Transverse colon (tissue), 4 donors: Measurements from ENCODE around the gene MRM2. TPM values are rescaled to one million over a fixed set of nuclear protein-coding genes. Genes with fewer than 3 reads are reported as not detected.
A peak's percentile ranks its signal among the peaks of the same experiment; 100 is the strongest.

Experiments
- DNase-seq: peaks from one replicate; pipeline ENCODE4 v3.0.0-alpha.2; 2019
- H3K27ac ChIP-seq, 4 donors: fragments of 200-600 bp; sonication (generic); 2 replicates each; pipeline ENCODE4 v1.5.1; 2016 to 2018; ENCODE audit warnings: inconsistent platforms in 4 of 4
- H3K27me3 ChIP-seq: fragments of 200-600 bp; sonication (generic); 2 replicates; pipeline ENCODE4 v1.5.1; 2017; ENCODE audit warnings: inconsistent platforms
- H3K36me3 ChIP-seq, 4 donors: fragments of 200-600 bp; sonication (generic); 2 replicates each; pipeline ENCODE4 v1.5.1; 2017 to 2019; ENCODE audit warnings: inconsistent platforms in 4 of 4
- H3K4me1 ChIP-seq, 4 donors: fragments of 200-600 bp; sonication (generic); 2 replicates each; pipeline ENCODE4 v1.5.1; 2017 to 2020; ENCODE audit warnings: inconsistent platforms in 4 of 4
- H3K4me3 ChIP-seq, 4 donors: fragments of 200-600 bp; sonication (generic); 1 replicate in 1 of 4; 2 replicates in 3 of 4; pipeline versions ENCODE4 v1.5.1 to v1.6.1; 2017 to 2019; ENCODE audit warnings: inconsistent platforms in 4 of 4
- H3K9me3 ChIP-seq, 2 donors: fragments of 200-600 bp; sonication (generic); 2 replicates each; pipeline ENCODE4 v1.5.1; 2017 to 2019; ENCODE audit warnings: inconsistent platforms in 2 of 2
- EP300 ChIP-seq: sonication (generic); formaldehyde crosslinking; IDR thresholded peaks from one replicate; pipeline ENCODE4 v1.6.1; 2017; ENCODE audit warnings: antibody characterized with exemption, low read depth
- POLR2A ChIP-seq: fragments of 450-650 bp; IDR thresholded peaks from one replicate; pipeline ENCODE4 v1.6.1; 2016; ENCODE audit warnings: antibody characterized with exemption, mild to moderate bottlenecking, moderate library complexity
- POLR2AphosphoS5 ChIP-seq, 3 donors: sonication (generic); formaldehyde crosslinking; IDR thresholded peaks; one replicate each; pipeline ENCODE4 v1.6.1; 2016; ENCODE audit warnings: antibody characterized with exemption in 3 of 3
- WGBS, 2 donors: methylation state at CpG; one replicate each; pipeline ENCODE4 v1.1.5; 2018; ENCODE audit warnings: low coverage in 1 of 2; 5-methylcytosine and 5-hydroxymethylcytosine counted together
- in situ Hi-C, 4 donors: fragments of 200-750 bp; cut with MboI; loops; one replicate each; pipeline versions ENCODE4 v1.15.0 to v1.15.1; 2017; ENCODE audit warnings: low sequenced_read_pairs in 3 of 4, low pct_ligation_motif_present in 1 of 4, low pct_unique_long_range_greater_than_20kb in 1 of 4
- intact Hi-C: fragments of 100-400 bp; cut with DNase I; formaldehyde crosslinking; loops from one replicate; pipeline ENCODE4 v1.15.1; 2023; ENCODE audit warnings: low total_unique reads
- total RNA-seq, 4 donors: library from RNA; depleted of rRNA; stranded (reverse); fragments of >200 nt; gene quantifications; one replicate each; pipeline ENCODE4 v1.1.0, GENCODE V29; 2016
- TF ChIP-seq, protein P1 (sequence below), 5 experiments: fragments of 200-600 bp in 3 of 5; fragments of 450-650 bp in 2 of 5; sonication (generic) in 3 of 5; IDR thresholded peaks; 1 replicate in 2 of 5; 2 replicates in 3 of 5; pipeline ENCODE4 v1.5.1; 2016 to 2017; ENCODE audit warnings: antibody characterized with exemption in 5 of 5, inconsistent platforms in 3 of 5, mild to moderate bottlenecking in 2 of 5, moderate library complexity in 1 of 5

MRM2 gene
- total RNA-seq, 4 donors from 2014 or later = 2.2 to 15.3 (median 12.7) TPM

DNA sequence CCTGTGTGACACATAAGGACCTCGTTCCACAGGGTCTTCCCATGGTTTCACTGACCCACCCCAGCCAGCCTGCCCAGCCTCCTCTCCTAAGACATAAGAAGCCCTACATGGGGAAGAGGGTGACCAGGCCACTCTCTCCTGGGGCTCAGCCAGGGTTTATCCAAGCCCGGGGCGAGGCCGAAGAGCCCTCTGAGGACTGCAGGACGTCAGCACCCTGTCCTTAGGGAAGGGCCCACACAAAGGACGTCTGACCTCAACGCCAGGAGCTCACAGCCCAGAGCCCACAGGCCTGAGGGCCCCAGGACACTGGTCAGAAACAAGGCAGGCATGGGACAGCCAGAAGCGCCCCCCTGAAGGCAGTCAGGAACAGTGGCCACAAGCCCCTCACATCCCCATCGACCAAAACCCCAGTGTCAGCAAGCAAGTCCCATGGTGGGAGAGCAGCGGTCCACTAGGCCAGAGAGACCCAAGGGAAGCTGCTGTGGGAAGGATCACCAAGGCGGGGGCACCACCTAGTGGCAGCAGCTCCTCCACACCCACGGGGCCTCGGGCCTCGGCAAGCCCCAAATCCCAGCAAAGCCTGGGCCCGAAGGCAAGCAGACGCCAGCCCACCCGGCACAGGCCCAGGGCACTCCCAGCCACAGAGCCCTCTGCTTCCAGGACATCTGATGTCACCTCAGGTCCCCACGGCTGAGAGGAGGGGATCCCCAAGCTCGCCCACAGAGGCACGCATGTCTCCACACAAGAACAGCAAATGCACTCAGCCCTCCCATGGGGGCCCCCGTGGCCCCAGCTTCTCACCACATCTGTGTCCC lies 32.7 kb downstream of the MRM2 start:
- Histone ChIP-seq H3K4me3 (no peak overlapping the region), H3K36me3 (peaks cover 0 to 5% (median 0%) of the 10 kb centered on the region in 4 donors), H3K9me3 (no peaks in the 10 kb centered on the region), H3K4me1 (peaks cover 0 to 4% (median 0%) of the 10 kb centered on the region in 4 donors), H3K27ac (no peak overlapping the region), H3K27me3 (no peaks in the 10 kb centered on the region)
- intact Hi-C loops = loop anchor here (5.0 to 10.0 kb wide), 2 partner anchors 107 to 545 kb away; no protein-coding TSS in a partner anchor
- 73% methylated on average over 18 of the region's 21 CpGs; no CpG with 5 or more reads in 1 of the 2 donors for WGBS, 2 donors
- peak; percentile 59 for DNase-seq
- in situ Hi-C loops = loop anchor here in 3 of 4 donors (25.0 kb wide), 2 partner anchors 547 to 622 kb away; partner anchors contain the start of gene ELFN1 (in 2 of the 3)
- no peak for TF ChIP-seq POLR2A
- TF ChIP-seq, protein P1, sequence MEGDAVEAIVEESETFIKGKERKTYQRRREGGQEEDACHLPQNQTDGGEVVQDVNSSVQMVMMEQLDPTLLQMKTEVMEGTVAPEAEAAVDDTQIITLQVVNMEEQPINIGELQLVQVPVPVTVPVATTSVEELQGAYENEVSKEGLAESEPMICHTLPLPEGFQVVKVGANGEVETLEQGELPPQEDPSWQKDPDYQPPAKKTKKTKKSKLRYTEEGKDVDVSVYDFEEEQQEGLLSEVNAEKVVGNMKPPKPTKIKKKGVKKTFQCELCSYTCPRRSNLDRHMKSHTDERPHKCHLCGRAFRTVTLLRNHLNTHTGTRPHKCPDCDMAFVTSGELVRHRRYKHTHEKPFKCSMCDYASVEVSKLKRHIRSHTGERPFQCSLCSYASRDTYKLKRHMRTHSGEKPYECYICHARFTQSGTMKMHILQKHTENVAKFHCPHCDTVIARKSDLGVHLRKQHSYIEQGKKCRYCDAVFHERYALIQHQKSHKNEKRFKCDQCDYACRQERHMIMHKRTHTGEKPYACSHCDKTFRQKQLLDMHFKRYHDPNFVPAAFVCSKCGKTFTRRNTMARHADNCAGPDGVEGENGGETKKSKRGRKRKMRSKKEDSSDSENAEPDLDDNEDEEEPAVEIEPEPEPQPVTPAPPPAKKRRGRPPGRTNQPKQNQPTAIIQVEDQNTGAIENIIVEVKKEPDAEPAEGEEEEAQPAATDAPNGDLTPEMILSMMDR (IDR thresholded peaks at IDR 0.05) = peak; percentile 59 to 72 (median 67)

GRCh38 chr7:2208712-2209111 lies 33.3 kb downstream of the MRM2 start:
- in situ Hi-C loops = loop anchor here in 3 of 4 donors (25.0 kb wide), 2 partner anchors 546 to 621 kb away; partner anchors contain the start of gene ELFN1 (in 2 of the 3)

GRCh38 chr7:2205036-2205780 lies 36.8 kb downstream of the MRM2 start:
- no peaks in the 10 kb centered on the region for H3K36me3 ChIP-seq
- H3K27ac ChIP-seq = no peak overlapping the region
- H3K27me3 ChIP-seq = no peaks in the 10 kb centered on the region
- H3K9me3 ChIP-seq = no peaks in the 10 kb centered on the region
- TF ChIP-seq EP300 = no peak
- TF ChIP-seq, protein P1 (IDR thresholded peaks at IDR 0.05) = no peak
- TF ChIP-seq POLR2AphosphoS5 (IDR thresholded peaks at IDR 0.05) = no peak
- TF ChIP-seq POLR2A = no peak
- 85 to 90% methylated on average over 14 to 16 of the region's 16 CpGs for WGBS, 2 donors
- no peak for DNase-seq
- H3K4me1 ChIP-seq = peaks cover 0 to 8% (median 5%) of the 10 kb centered on the region in 4 donors
- in situ Hi-C loops (loop anchor here in 3 of 4 donors (25.0 kb wide), 2 partner anchors 543 to 618 kb away; partner anchors contain the start of gene ELFN1 (in 2 of the 3)), intact Hi-C loops (loop anchor here (5.0 to 10.0 kb wide), 2 partner anchors 103 to 540 kb away; no protein-coding TSS in a partner anchor)
- no peak overlapping the region for H3K4me3 ChIP-seq

More at GRCh38 chr7:2208712-2209111, 33.3 kb downstream of the MRM2 start:
- Histone ChIP-seq H3K4me3 (no peak overlapping the region), H3K4me1 (peaks cover 0 to 8% (median under 1%) of the 10 kb centered on the region in 4 donors), H3K27me3 (no peaks in the 10 kb centered on the region), H3K27ac (no peak overlapping the region), H3K9me3 (no peaks in the 10 kb centered on the region), H3K36me3 (peaks cover 0 to 5% (median 0%) of the 10 kb centered on the region in 4 donors)
- 92 to 100% methylated on average over 1 to 16 of the region's 16 CpGs for WGBS, 2 donors
- intact Hi-C loops = loop anchor here (5.0 to 10.0 kb wide), 2 partner anchors 106 to 544 kb away; no protein-coding TSS in a partner anchor
- no peak for DNase-seq
- TF ChIP-seq EP300 = no peak
- TF ChIP-seq POLR2AphosphoS5 (IDR thresholded peaks at IDR 0.05) = no peak
- TF ChIP-seq POLR2A = no peak
- TF ChIP-seq, protein P1 (IDR thresholded peaks at IDR 0.05) = no peak

- Histone ChIP-seq H3K9me3 (no peaks in the 10 kb centered on the region), H3K36me3 (no peaks in the 10 kb centered on the region), H3K4me3 (no peak overlapping the region), H3K4me1 (peaks cover 0 to 8% (median 5%) of the 10 kb centered on the region in 4 donors), H3K27ac (peak overlapping the region in 1 of 4 donors; percentile 46), H3K27me3 (no peaks in the 10 kb centered on the region)
- TF ChIP-seq EP300 = no peak
- no peak for TF ChIP-seq POLR2AphosphoS5 (IDR thresholded peaks at IDR 0.05)
- TF ChIP-seq, protein P1 (IDR thresholded peaks at IDR 0.05) = no peak
- no peak for TF ChIP-seq POLR2A
- WGBS, 2 donors = 96 to 97% methylated on average over 10 to 11 of the region's 11 CpGs
- in situ Hi-C loops = loop anchor here in 3 of 4 donors (25.0 kb wide), 2 partner anchors 542 to 617 kb away; partner anchors contain the start of gene ELFN1 (in 2 of the 3)
- no peak for DNase-seq
- intact Hi-C loops = loop anchor here (10.0 kb wide), 1 partner anchor 540 kb away; no protein-coding TSS in a partner anchor
These were observed 37.6 kb downstream of the MRM2 start for GRCh38 chr7:2204446-2204845.
